Dendritic cell treated with granulocyte-macrophage colony-stimulating factor and Interleukin-4, amounts not matched to agents 40 ng/mL and 50 ng/mL, for 4 days (primary cell): Measurements from ENCODE around the gene HUNK.

ENCODE experiments used
- H3K27ac Mint-ChIP-seq: one replicate; pipeline ENCODE4 v1.8.0; 2022; ENCODE audit warnings: mild to moderate bottlenecking, mixed read lengths
- H3K27me3 Mint-ChIP-seq: one replicate; pipeline ENCODE4 v1.8.0; 2022; ENCODE audit warnings: mild to moderate bottlenecking, mixed read lengths
- H3K36me3 Mint-ChIP-seq: one replicate; pipeline ENCODE4 v1.8.0; 2022; ENCODE audit warnings: low read depth, mixed read lengths
- H3K4me1 Mint-ChIP-seq: one replicate; pipeline ENCODE4 v1.8.0; 2022; ENCODE audit warnings: low read depth, mixed read lengths
- H3K4me3 Mint-ChIP-seq: one replicate; pipeline ENCODE4 v1.8.0; 2022; ENCODE audit warnings: mild to moderate bottlenecking, moderate library complexity, mixed read lengths
- H3K9me3 Mint-ChIP-seq: one replicate; pipeline ENCODE4 v1.8.0; 2022; ENCODE audit warnings: mixed read lengths
- intact Hi-C: fragments of 100-400 bp; cut with micrococcal nuclease; formaldehyde crosslinking; loops from one replicate; pipeline ENCODE4 v1.15.0; 2022

The HUNK gene

GRCh38 chr21:31986035-31986856, 113.4 kb downstream of the HUNK start:
- no peaks in the 10 kb centered on the region for H3K4me1 Mint-ChIP-seq
- H3K27me3 Mint-ChIP-seq = no peaks in the 10 kb centered on the region
- H3K4me3 Mint-ChIP-seq = no peak overlapping the region

GRCh38 chr21:31987696-31988095, 114.9 kb downstream of the HUNK start:
- intact Hi-C loops = no loop called here
- Mint-ChIP-seq H3K36me3 (no peaks in the 10 kb centered on the region), H3K4me3 (no peak overlapping the region), H3K27ac (no peak overlapping the region), H3K27me3 (no peaks in the 10 kb centered on the region), H3K4me1 (no peaks in the 10 kb centered on the region), H3K9me3 (no peaks in the 10 kb centered on the region)

More at GRCh38 chr21:31986035-31986856, 113.4 kb downstream of the HUNK start:
- no peaks in the 10 kb centered on the region for H3K9me3 Mint-ChIP-seq
- H3K36me3 Mint-ChIP-seq = no peaks in the 10 kb centered on the region
- no peak overlapping the region for H3K27ac Mint-ChIP-seq
- intact Hi-C loops = no loop called here

GRCh38 chr21:31988492-31989290, 115.9 kb downstream of the HUNK start:
- Mint-ChIP-seq H3K27ac (no peak overlapping the region), H3K36me3 (no peaks in the 10 kb centered on the region), H3K4me1 (no peaks in the 10 kb centered on the region), H3K4me3 (no peak overlapping the region), H3K27me3 (no peaks in the 10 kb centered on the region), H3K9me3 (no peaks in the 10 kb centered on the region)
- intact Hi-C loops = no loop called here

GRCh38 chr21:31991356-31992331, 118.8 kb downstream of the HUNK start:
- intact Hi-C loops = no loop called here
- H3K27ac Mint-ChIP-seq = no peak overlapping the region
- H3K4me1 Mint-ChIP-seq = no peaks in the 10 kb centered on the region
- H3K36me3 Mint-ChIP-seq = no peaks in the 10 kb centered on the region
- no peak overlapping the region for H3K4me3 Mint-ChIP-seq
- H3K9me3 Mint-ChIP-seq = no peaks in the 10 kb centered on the region
- no peaks in the 10 kb centered on the region for H3K27me3 Mint-ChIP-seq

GRCh38 chr21:31992391-31992790, 119.6 kb downstream of the HUNK start:
- no peaks in the 10 kb centered on the region for H3K9me3 Mint-ChIP-seq

GRCh38 chr21:31993826-31994825, 121.3 kb downstream of the HUNK start:
- no peak overlapping the region for H3K27ac Mint-ChIP-seq
- no peak overlapping the region for H3K4me3 Mint-ChIP-seq
- no peaks in the 10 kb centered on the region for H3K27me3 Mint-ChIP-seq
- no peaks in the 10 kb centered on the region for H3K4me1 Mint-ChIP-seq
- H3K36me3 Mint-ChIP-seq = no peaks in the 10 kb centered on the region
- no peaks in the 10 kb centered on the region for H3K9me3 Mint-ChIP-seq
- intact Hi-C loops = no loop called here

More at GRCh38 chr21:31992391-31992790, 119.6 kb downstream of the HUNK start:
- Mint-ChIP-seq H3K4me1 (no peaks in the 10 kb centered on the region), H3K4me3 (no peak overlapping the region), H3K27ac (no peak overlapping the region), H3K27me3 (no peaks in the 10 kb centered on the region), H3K36me3 (no peaks in the 10 kb centered on the region)
- intact Hi-C loops = no loop called here

GRCh38 chr21:31997191-31997590, 124.4 kb downstream of the HUNK start:
- intact Hi-C loops = no loop called here
- H3K27ac Mint-ChIP-seq = no peak overlapping the region

GRCh38 chr21:31999810-32000468, 127.1 kb downstream of the HUNK start:
- H3K4me1 Mint-ChIP-seq = no peaks in the 10 kb centered on the region
- intact Hi-C loops = no loop called here
- H3K27ac Mint-ChIP-seq = no peak overlapping the region
- H3K27me3 Mint-ChIP-seq = no peaks in the 10 kb centered on the region
- no peak overlapping the region for H3K4me3 Mint-ChIP-seq
- no peaks in the 10 kb centered on the region for H3K36me3 Mint-ChIP-seq
- H3K9me3 Mint-ChIP-seq = no peaks in the 10 kb centered on the region

More at GRCh38 chr21:31997191-31997590, 124.4 kb downstream of the HUNK start:
- Mint-ChIP-seq H3K4me1 (no peaks in the 10 kb centered on the region), H3K27me3 (no peaks in the 10 kb centered on the region), H3K9me3 (no peaks in the 10 kb centered on the region), H3K4me3 (no peak overlapping the region), H3K36me3 (no peaks in the 10 kb centered on the region)

GRCh38 chr21:32001390-32001789, 128.6 kb downstream of the HUNK start:
- H3K9me3 Mint-ChIP-seq = no peaks in the 10 kb centered on the region

GRCh38 chr21:32003411-32003810, 130.6 kb downstream of the HUNK start:
- no peaks in the 10 kb centered on the region for H3K9me3 Mint-ChIP-seq
- no peak overlapping the region for H3K27ac Mint-ChIP-seq
- intact Hi-C loops = no loop called here
- no peaks in the 10 kb centered on the region for H3K4me1 Mint-ChIP-seq
- H3K36me3 Mint-ChIP-seq = no peaks in the 10 kb centered on the region
- no peak overlapping the region for H3K4me3 Mint-ChIP-seq
- H3K27me3 Mint-ChIP-seq = no peaks in the 10 kb centered on the region

More at GRCh38 chr21:32001390-32001789, 128.6 kb downstream of the HUNK start:
- no peaks in the 10 kb centered on the region for H3K4me1 Mint-ChIP-seq
- intact Hi-C loops = no loop called here
- H3K27ac Mint-ChIP-seq = no peak overlapping the region
- no peak overlapping the region for H3K4me3 Mint-ChIP-seq
- no peaks in the 10 kb centered on the region for H3K27me3 Mint-ChIP-seq
- H3K36me3 Mint-ChIP-seq = no peaks in the 10 kb centered on the region

- Mint-ChIP-seq H3K4me1 (no peaks in the 10 kb centered on the region), H3K27me3 (no peaks in the 10 kb centered on the region), H3K27ac (no peak overlapping the region), H3K9me3 (no peaks in the 10 kb centered on the region), H3K4me3 (no peak overlapping the region), H3K36me3 (no peaks in the 10 kb centered on the region)
- intact Hi-C loops = no loop called here
Measured at GRCh38 chr21:32004291-32004690, 131.5 kb downstream of the HUNK start.

GRCh38 chr21:32007456-32007855, 134.6 kb downstream of the HUNK start:
- no peaks in the 10 kb centered on the region for H3K36me3 Mint-ChIP-seq
- H3K27me3 Mint-ChIP-seq = no peaks in the 10 kb centered on the region
- H3K4me3 Mint-ChIP-seq = no peak overlapping the region
- no peaks in the 10 kb centered on the region for H3K9me3 Mint-ChIP-seq
- intact Hi-C loops = no loop called here
- H3K4me1 Mint-ChIP-seq = no peaks in the 10 kb centered on the region
- no peak overlapping the region for H3K27ac Mint-ChIP-seq
